Measurements from ENCODE around the gene CACFD1. TPM values are rescaled to one million over a fixed set of nuclear protein-coding genes. Genes with fewer than 3 reads are reported as not detected.

Gene CACFD1
- total and polyA plus RNA-seq, 3 donors from 2014 or later, result 34.7 to 47.9 (median 43.3) TPM

DNA sequence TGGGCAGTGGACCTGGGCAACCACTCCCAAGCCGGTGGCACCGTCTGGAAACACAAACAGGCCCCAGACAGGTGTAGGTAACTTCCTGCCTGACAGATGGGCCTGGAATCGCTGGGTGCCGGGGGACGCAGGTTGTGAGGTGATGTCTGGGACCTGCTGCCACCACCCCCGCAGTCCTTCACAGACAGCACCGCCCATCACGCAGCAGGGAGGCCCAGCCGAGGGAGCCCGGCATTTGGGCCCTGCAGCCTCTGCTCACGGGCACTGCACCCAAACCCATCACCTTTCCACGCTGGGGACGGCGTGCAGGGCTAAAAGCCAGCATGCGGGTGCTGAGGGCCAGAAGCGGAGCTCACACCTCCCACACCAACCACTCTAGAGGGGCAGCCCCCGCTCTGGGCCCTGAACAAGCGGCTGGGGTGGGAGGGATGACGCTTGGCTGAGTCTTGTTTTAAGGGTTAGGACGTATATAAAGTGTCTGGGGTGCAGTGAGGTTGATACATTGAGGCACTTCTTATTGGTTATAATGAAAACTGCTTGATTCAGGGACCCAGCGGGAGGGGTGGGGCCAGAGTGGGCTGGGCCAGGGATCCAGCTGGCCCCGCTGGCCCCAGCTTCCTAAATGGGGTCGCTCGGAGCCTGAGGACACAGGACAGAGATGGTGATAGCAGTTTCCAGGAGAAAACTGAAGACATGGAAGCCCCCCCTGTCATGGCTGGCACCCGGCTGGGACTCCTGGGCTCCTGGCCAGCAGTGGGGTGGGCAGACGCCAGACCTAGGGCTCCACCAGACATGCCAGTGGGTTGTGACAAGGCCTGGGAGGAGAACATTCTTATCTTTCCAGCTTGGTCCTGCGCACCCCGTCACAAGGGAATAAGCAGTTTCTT is 53.7 kb downstream of the CACFD1 start:
- intact Hi-C loops (cut with DNase I; ENCODE audit: low total_unique reads), result no loop called here
- Histone ChIP-seq H3K36me3 (ENCODE audit: low read depth, missing control alignments) (no peaks in the 10 kb centered on the region), H3K4me3 (no peak overlapping the region), H3K27me3 (no peaks in the 10 kb centered on the region), H3K9me3 (no peaks in the 10 kb centered on the region), H3K27ac (no peak overlapping the region), H3K4me1 (peaks cover 33% of the 10 kb centered on the region)
- WGBS, 2 donors, result 61 to 74% methylated on average over 14 to 28 of the region's 28 CpGs
- no peak for TF ChIP-seq POLR2A (IDR thresholded peaks at IDR 0.05)
- TF ChIP-seq, protein P1, sequence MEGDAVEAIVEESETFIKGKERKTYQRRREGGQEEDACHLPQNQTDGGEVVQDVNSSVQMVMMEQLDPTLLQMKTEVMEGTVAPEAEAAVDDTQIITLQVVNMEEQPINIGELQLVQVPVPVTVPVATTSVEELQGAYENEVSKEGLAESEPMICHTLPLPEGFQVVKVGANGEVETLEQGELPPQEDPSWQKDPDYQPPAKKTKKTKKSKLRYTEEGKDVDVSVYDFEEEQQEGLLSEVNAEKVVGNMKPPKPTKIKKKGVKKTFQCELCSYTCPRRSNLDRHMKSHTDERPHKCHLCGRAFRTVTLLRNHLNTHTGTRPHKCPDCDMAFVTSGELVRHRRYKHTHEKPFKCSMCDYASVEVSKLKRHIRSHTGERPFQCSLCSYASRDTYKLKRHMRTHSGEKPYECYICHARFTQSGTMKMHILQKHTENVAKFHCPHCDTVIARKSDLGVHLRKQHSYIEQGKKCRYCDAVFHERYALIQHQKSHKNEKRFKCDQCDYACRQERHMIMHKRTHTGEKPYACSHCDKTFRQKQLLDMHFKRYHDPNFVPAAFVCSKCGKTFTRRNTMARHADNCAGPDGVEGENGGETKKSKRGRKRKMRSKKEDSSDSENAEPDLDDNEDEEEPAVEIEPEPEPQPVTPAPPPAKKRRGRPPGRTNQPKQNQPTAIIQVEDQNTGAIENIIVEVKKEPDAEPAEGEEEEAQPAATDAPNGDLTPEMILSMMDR (IDR thresholded peaks at IDR 0.05), result no peak
- no peak for DNase-seq

DNA sequence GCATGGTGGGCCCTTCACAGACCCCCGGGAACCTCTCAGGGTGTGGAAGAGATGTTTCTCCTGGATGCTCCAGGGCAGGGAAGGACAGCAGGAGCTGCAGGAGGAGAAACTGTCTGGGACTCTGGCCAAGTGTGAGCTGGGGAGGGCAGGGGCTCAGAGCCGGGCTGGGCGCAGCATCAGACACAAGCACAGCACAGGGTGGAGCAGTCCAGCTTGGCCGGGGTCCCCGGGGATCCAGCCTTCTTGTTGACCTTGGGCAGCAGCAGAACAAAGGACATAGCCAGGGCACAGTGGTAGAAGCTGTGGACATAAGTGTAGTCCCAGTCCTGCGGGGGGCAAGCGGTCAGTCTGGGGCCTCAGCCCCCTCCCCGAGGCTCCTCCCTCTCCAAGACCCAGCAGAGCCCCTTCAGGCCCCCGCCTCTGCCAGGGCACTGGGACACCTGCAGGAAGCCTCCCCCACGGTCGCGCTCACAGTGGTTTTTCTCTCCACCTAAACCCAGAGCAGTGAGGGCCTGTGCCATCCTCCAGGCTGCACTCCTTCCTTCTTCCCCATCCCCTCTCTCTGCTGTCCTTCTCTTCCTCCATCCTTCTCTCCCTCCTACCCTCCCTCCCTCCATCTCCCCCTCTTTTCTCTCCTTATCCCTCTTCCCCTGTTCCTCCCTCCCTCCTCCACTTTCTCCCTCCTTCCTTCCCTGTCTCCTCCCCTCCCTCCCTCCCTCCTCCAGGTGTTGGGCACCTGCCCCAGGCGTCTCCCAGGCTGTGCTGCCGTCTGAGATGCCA is 54.9 kb downstream of the CACFD1 start:
- DNase-seq, result peak; percentile 79
- intact Hi-C loops (cut with DNase I; ENCODE audit: low total_unique reads), result loop anchor here (5.0 kb wide), 1 partner anchor 53 kb away; no protein-coding TSS in a partner anchor
- no peak overlapping the region for H3K27ac ChIP-seq
- peaks cover 25% of the 10 kb centered on the region for H3K4me1 ChIP-seq
- H3K27me3 ChIP-seq, result no peaks in the 10 kb centered on the region
- H3K4me3 ChIP-seq, result no peak overlapping the region
- TF ChIP-seq, protein P1 (IDR thresholded peaks at IDR 0.05), result no peak
- no peak for TF ChIP-seq POLR2A (IDR thresholded peaks at IDR 0.05)
- H3K9me3 ChIP-seq, result no peaks in the 10 kb centered on the region
- H3K36me3 ChIP-seq (ENCODE audit: low read depth, missing control alignments), result no peaks in the 10 kb centered on the region
- WGBS, 2 donors, result 39 to 49% methylated on average over 11 to 14 of the region's 14 CpGs

DNA sequence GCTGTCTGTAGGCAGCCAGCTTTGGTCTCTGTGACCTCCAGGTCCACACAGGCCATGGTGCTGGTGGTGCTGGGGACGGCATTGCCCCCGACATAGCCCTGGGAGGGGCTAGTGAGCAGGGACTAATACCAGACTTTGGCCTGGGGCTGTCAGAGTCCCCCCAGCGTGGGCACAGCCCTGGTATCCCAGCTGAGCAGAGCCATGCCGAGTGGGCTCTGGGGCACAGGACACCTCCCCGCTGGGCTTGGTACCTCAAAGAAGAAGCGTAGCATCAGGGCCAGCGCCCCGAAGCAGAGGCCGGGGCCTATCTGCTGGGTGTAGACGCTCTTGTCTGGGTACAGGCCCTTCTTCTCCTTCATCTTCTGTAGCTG is 55.4 kb downstream of the CACFD1 start:
- intact Hi-C loops (cut with DNase I; ENCODE audit: low total_unique reads), result loop anchor here (5.0 kb wide), 1 partner anchor 52 kb away; no protein-coding TSS in a partner anchor
- TF ChIP-seq, protein P1 (IDR thresholded peaks at IDR 0.05), result no peak
- no peak for TF ChIP-seq POLR2A (IDR thresholded peaks at IDR 0.05)
- H3K4me1 ChIP-seq, result peaks cover 22% of the 10 kb centered on the region
- H3K4me3 ChIP-seq, result no peak overlapping the region
- no peak overlapping the region for H3K27ac ChIP-seq
- 76 to 85% methylated on average over 2 to 10 of the region's 10 CpGs for WGBS, 2 donors
- DNase-seq, result no peak
- H3K36me3 ChIP-seq (ENCODE audit: low read depth, missing control alignments), result no peaks in the 10 kb centered on the region
- no peaks in the 10 kb centered on the region for H3K9me3 ChIP-seq
- no peaks in the 10 kb centered on the region for H3K27me3 ChIP-seq

DNA sequence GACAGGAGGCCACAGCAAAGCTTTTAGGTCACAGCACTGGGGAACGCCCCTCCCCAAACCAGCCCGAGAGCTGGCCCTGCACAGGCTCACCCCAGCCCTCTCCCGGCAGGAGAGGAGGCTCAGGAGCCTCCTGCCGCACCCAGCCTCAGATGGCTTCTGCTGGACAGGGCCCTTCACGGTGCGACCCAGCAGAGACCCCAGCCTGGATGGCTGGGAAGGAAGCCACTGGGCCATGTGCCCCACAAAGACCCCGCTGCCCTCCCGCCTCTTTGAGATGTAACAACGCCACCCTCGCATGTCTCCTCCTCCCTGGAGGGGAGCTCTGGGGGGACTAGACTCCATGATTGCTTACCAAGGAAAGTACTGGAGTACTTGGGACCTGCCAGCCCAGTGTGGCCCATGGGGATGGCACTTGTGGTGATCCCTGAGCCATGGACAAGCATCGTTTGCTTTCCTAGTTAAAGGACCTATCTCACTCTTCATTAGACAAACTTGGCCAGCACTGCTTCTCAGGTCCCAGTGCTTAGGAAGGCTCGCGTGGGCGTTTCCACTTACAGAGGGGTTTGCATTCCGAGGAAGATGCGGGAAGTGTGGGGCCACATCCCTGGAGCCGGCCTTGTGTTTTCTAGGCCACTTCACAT is 56.0 kb downstream of the CACFD1 start:
- intact Hi-C loops (cut with DNase I; ENCODE audit: low total_unique reads), result loop anchor here (5.0 kb wide), 1 partner anchor 52 kb away; no protein-coding TSS in a partner anchor
- Histone ChIP-seq H3K4me1 (peaks cover 22% of the 10 kb centered on the region), H3K27me3 (no peaks in the 10 kb centered on the region), H3K4me3 (no peak overlapping the region), H3K36me3 (ENCODE audit: low read depth, missing control alignments) (no peaks in the 10 kb centered on the region), H3K27ac (no peak overlapping the region), H3K9me3 (no peaks in the 10 kb centered on the region)
- TF ChIP-seq POLR2A (IDR thresholded peaks at IDR 0.05), result no peak
- TF ChIP-seq, protein P1 (IDR thresholded peaks at IDR 0.05), result no peak
- WGBS, 2 donors, result 87 to 93% methylated on average over 6 to 17 of the region's 17 CpGs
- DNase-seq, result no peak

Data from testis (tissue), 3 donors.